Muscle of leg (tissue), 11 donors: ENCODE measurements around the gene ASB5. TPM values are rescaled to one million over a fixed set of nuclear protein-coding genes. Genes with fewer than 3 reads are reported as not detected.

Experiments used
- DNase-seq: peaks from one replicate; pipeline ENCODE4 v3.0.0; 2013
- H3K27ac ChIP-seq: one replicate; pipeline ENCODE4 v1.5.1; 2013; ENCODE audit warnings: mild to moderate bottlenecking, low read length, control low read depth
- H3K27me3 ChIP-seq: one replicate; pipeline ENCODE4 v1.6.1; 2013; ENCODE audit warnings: low read length; ENCODE audit not compliant: control insufficient read depth, insufficient read depth
- H3K36me3 ChIP-seq: one replicate; pipeline ENCODE4 v1.6.1; 2013; ENCODE audit warnings: low read length; ENCODE audit not compliant: control insufficient read depth, insufficient read depth
- H3K4me1 ChIP-seq: one replicate; pipeline ENCODE4 v1.6.1; 2013; ENCODE audit warnings: low read length; ENCODE audit not compliant: control insufficient read depth, insufficient read depth
- H3K4me3 ChIP-seq: one replicate; pipeline ENCODE4 v1.5.1; 2013; ENCODE audit warnings: low read length, control low read depth
- H3K9me3 ChIP-seq: replicated peaks from 2 replicates; pipeline ENCODE4 v1.6.1; 2013; ENCODE audit warnings: low read depth, low read length; ENCODE audit not compliant: control insufficient read depth
- WGBS: methylation state at CpG from one replicate; pipeline ENCODE4 v1.1.5; 2013; ENCODE audit warnings: missing lambda C conversion rate; ENCODE audit not compliant: insufficient coverage; 5-methylcytosine and 5-hydroxymethylcytosine counted together
- polyA plus RNA-seq, 8 donors: library from polyadenylated mRNA; unstranded; fragments of 120-200 nt; gene quantifications; one replicate each; pipeline versions ENCODE4 v1.2.1 to v1.2.3, GENCODE V29; 2013; ENCODE audit warnings: inconsistent platforms in 1 of 8, low replicate concordance in 1 of 8; ENCODE audit not compliant: insufficient read length in 8 of 8, insufficient read depth in 1 of 8
- total RNA-seq: library from RNA; stranded (reverse); fragments of 120-200 nt; gene quantifications from one replicate; pipeline ENCODE4 v1.2.4, GENCODE V29; 2013

Gene ASB5
- total and polyA plus RNA-seq, 9 donors: 59.0 to 124 (median 85.9) TPM

DNA sequence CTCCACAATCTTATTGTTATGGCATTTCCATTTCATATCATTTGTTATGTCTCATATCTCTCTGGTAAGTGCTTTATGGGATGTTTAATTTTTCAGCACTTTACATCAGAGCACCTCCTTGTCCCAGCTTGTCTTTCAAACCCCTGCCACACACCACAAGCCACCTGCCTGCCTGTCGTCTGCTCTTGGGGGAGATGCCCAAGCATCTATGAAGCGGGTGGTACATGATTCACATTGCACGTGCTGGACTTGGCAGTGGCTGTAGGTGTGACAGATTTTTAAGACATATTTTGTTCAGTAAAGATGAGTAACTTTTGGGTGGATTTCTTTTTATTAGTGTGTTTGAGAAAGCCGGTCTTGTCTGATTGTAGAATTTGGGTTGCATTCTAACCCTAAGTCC is 59.5 kb downstream of the ASB5 start:
- Histone ChIP-seq H3K27ac (no peak overlapping the region), H3K4me1 (no peaks in the 10 kb centered on the region), H3K27me3 (no peaks in the 10 kb centered on the region), H3K9me3 (no peaks in the 10 kb centered on the region), H3K36me3 (no peaks in the 10 kb centered on the region), H3K4me3 (no peak overlapping the region)
- no peak for DNase-seq
- 83% methylated on average over 2 of the region's 4 CpGs for WGBS

- H3K9me3 ChIP-seq: no peaks in the 10 kb centered on the region
- no peaks in the 10 kb centered on the region for H3K27me3 ChIP-seq
- no peak overlapping the region for H3K27ac ChIP-seq
- H3K4me3 ChIP-seq: no peak overlapping the region
- no peak for DNase-seq
- H3K4me1 ChIP-seq: no peaks in the 10 kb centered on the region
- 83% methylated on average over 2 of the region's 5 CpGs for WGBS
- no peaks in the 10 kb centered on the region for H3K36me3 ChIP-seq
Observed at GRCh38 chr4:176207839-176208238, 61.2 kb downstream of the ASB5 start.

- Histone ChIP-seq H3K9me3 (no peaks in the 10 kb centered on the region), H3K36me3 (no peaks in the 10 kb centered on the region), H3K4me1 (no peaks in the 10 kb centered on the region), H3K27ac (no peak overlapping the region), H3K4me3 (no peak overlapping the region), H3K27me3 (no peaks in the 10 kb centered on the region)
- WGBS: no CpG with 5 or more reads among the region's 4 CpGs
- DNase-seq: no peak
Observed at GRCh38 chr4:176205299-176205698, 63.7 kb downstream of the ASB5 start.

DNA sequence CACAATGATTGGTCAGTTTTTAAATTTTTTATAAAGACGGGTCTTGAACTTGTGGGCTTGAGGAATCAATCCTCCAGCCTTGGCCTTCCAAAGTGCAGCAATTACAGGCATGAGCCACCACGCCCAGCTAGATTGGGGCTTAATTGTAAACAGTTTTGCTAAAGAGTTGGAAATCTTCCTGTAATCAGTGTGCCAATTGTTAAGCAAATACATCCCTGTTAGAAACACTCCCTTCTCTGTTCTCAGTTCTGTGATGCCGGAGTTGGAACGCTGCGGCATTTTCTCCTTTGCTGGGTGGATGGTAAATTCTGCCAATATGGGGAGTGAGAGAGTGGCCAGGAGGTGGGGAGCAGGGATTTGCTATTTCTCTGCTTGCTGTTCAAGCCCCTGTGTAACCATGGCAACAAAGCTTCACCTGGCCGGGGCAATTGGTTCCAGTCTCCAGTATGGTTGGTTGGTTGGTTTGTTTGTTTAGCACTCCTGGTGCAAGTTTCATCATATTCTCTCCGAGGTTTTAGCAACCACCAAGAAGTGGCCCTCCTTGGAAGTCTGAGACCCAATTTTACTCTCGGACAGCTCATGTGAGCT is 70.6 kb downstream of the ASB5 start:
- WGBS: 83% methylated on average over 1 of the region's 8 CpGs
- H3K4me3 ChIP-seq: no peak overlapping the region
- H3K4me1 ChIP-seq: peaks cover 3% of the 10 kb centered on the region
- H3K27me3 ChIP-seq: no peaks in the 10 kb centered on the region
- H3K9me3 ChIP-seq: no peaks in the 10 kb centered on the region
- DNase-seq: no peak
- H3K36me3 ChIP-seq: no peaks in the 10 kb centered on the region
- H3K27ac ChIP-seq: no peak overlapping the region

- Histone ChIP-seq H3K36me3 (no peaks in the 10 kb centered on the region), H3K27me3 (no peaks in the 10 kb centered on the region), H3K4me1 (peaks cover 4% of the 10 kb centered on the region), H3K27ac (peak within 1 kb of the TSS; percentile 90), H3K4me3 (peak within 1 kb of the TSS; percentile 70), H3K9me3 (no peaks in the 10 kb centered on the region)
- under 1% methylated on average over 41 of the region's 45 CpGs for WGBS
- DNase-seq: peak; percentile 96
Observed at GRCh38 chr4:176195184-176195978, 73.6 kb downstream of the ASB5 start, which contains the start of gene SPATA4. Gene SPATA4 (minus strand): TSS chr4:176195585. CDS start chr4:176195562, 23 bp downstream.

GRCh38 chr4:176193938-176194337 is 75.1 kb downstream of the ASB5 start:
- no peaks in the 10 kb centered on the region for H3K9me3 ChIP-seq
- H3K4me3 ChIP-seq: no peak overlapping the region
- H3K27ac ChIP-seq: no peak overlapping the region
- H3K4me1 ChIP-seq: peaks cover 7% of the 10 kb centered on the region
- no peak for DNase-seq
- WGBS: 88% methylated on average over 1 of the region's 3 CpGs
- H3K27me3 ChIP-seq: no peaks in the 10 kb centered on the region
- H3K36me3 ChIP-seq: no peaks in the 10 kb centered on the region

- Histone ChIP-seq H3K4me1 (peaks cover 7% of the 10 kb centered on the region), H3K27me3 (no peaks in the 10 kb centered on the region), H3K27ac (no peak overlapping the region), H3K9me3 (no peaks in the 10 kb centered on the region), H3K4me3 (no peak overlapping the region), H3K36me3 (no peaks in the 10 kb centered on the region)
- no CpG with 5 or more reads among the region's 4 CpGs for WGBS
- no peak for DNase-seq
Observed at GRCh38 chr4:176193126-176193525, 75.9 kb downstream of the ASB5 start.

- Histone ChIP-seq H3K27me3 (no peaks in the 10 kb centered on the region), H3K9me3 (no peaks in the 10 kb centered on the region), H3K4me3 (no peak overlapping the region), H3K4me1 (peaks cover 7% of the 10 kb centered on the region), H3K27ac (no peak overlapping the region), H3K36me3 (no peaks in the 10 kb centered on the region)
- DNase-seq: peak; percentile 7
- no CpG with 5 or more reads among the region's 1 CpG for WGBS
Observed at GRCh38 chr4:176191974-176192373, 77.0 kb downstream of the ASB5 start.

DNA sequence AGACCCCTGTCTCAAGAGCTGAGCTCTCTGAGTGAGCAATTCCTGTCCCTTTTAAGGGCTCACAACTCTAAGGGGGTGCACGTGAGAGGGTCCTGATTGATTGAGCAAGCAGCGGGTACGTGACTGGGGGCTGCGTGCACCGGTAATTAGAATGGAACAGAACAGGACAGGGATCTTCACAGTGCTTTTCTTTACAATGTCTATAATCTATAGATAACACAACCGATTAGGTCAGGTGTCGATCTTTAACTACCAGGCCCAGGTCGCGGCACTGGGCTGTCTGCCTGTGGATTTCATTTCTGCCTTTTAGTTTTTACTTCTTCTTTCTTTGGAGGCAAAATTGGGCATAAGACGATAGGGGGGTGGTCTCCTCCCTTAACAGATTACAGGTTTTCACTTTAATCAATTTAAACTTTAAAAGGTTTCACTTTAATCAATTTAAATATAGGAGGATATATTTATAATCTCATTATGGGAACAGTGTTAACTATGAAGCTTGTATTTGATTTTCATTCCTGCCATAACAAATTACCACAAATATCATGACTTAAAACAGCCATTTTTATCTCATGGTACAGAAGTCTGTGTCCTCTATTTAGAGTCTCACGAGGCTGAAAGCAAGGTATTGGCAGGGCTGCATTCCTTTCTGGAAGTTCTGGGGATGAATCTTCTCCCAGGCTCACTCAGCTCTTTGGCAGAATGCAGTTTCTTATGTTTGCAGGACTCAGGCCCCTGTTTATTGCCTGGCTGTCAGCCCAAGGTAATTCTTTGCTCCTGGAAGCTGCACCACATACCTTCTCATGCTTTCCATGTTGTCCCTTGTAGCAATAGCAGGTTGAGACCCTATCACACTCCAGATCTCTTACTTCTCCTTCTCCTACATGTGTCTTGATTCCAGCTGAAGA is 78.9 kb downstream of the ASB5 start:
- Histone ChIP-seq H3K27me3 (no peaks in the 10 kb centered on the region), H3K27ac (no peak overlapping the region), H3K36me3 (no peaks in the 10 kb centered on the region), H3K4me1 (peaks cover 5% of the 10 kb centered on the region), H3K9me3 (no peaks in the 10 kb centered on the region), H3K4me3 (no peak overlapping the region)
- 55% methylated on average over 3 of the region's 11 CpGs for WGBS
- peak; percentile 17 for DNase-seq

- H3K36me3 ChIP-seq: no peaks in the 10 kb centered on the region
- no peaks in the 10 kb centered on the region for H3K9me3 ChIP-seq
- H3K4me3 ChIP-seq: no peak overlapping the region
- no peak for DNase-seq
- no peaks in the 10 kb centered on the region for H3K27me3 ChIP-seq
- H3K27ac ChIP-seq: no peak overlapping the region
- H3K4me1 ChIP-seq: peaks cover 3% of the 10 kb centered on the region
Observed at GRCh38 chr4:176188654-176189053, 80.4 kb downstream of the ASB5 start.
